ENCODE measurements around the gene FGF14. TPM values are rescaled to one million over a fixed set of nuclear protein-coding genes. Genes with fewer than 3 reads are reported as not detected.

The FGF14 gene
- total RNA-seq, 4 donors from 2014 or later: under 0.01 to 2.4 (median 0.99) TPM

DNA sequence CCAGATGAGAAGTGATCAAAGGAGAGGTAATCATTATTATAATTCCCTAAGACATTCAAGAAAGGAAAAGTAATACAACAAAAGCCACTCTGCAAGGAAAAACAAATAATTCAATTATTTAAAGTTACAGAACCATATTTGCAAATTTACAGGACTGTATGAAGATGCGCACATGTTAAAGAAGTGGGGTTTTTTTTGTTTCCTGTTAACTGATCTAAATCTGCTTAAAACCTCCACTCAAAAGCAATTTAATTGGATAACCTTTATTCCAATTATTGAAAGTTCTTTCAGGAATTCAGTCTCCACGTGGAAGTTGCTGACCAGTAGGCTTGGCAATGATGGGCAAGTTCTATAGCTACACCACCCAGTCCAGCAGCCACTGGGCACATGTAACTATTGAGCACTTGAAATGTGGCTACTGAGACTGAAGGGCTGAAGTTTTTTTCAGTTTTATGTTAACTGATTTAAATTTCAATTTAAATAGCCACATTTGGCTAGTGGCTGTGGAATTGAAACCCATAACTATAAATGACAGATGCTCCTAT, 232.3 kb downstream of the FGF14 start:
- Histone ChIP-seq H3K36me3 (no peaks in the 10 kb centered on the region), H3K27ac (no peak overlapping the region), H3K4me1 (no peaks in the 10 kb centered on the region), H3K9me3 (no peaks in the 10 kb centered on the region), H3K27me3 (no peaks in the 10 kb centered on the region), H3K4me3 (no peak overlapping the region)
- 57 to 67% methylated on average over 2 of the region's 2 CpGs for WGBS, 2 donors (ENCODE audit: low coverage in 1 of 2)
- TF ChIP-seq EP300 (IDR thresholded peaks at IDR 0.05; ENCODE audit: low read depth): no peak
- TF ChIP-seq CTCF (IDR thresholded peaks at IDR 0.05): no peak
- TF ChIP-seq POLR2A (IDR thresholded peaks at IDR 0.05): no peak
- no peak for TF ChIP-seq POLR2AphosphoS5 (IDR thresholded peaks at IDR 0.05)
- intact Hi-C loops (cut with DNase I; ENCODE audit: low total_unique reads): no loop called here
- DNase-seq: no peak
- in situ Hi-C loops (cut with MboI; ENCODE audit: low pct_ligation_motif_present in 1 of 4, low pct_unique_long_range_greater_than_20kb in 1 of 4, low sequenced_read_pairs in 3 of 4): no loop called here

DNA sequence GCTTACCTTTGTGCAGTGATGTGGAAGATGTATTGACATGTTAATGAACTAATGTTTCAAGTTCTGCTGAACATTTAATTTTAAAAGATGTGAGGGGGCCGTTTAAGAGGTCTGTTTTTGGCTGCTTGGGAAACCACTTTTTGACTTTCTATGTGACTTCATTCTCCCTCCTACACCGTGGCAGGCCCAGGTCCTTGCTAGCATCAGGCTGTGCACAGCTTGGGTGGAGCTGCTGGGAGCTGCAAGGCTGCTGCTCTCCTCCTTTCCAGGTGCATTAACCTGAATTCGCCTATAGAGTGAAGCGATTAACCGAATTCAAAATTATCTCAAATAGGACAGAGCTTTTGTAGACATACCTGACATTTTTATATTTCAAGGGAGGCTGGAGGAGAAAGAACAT, 249.1 kb downstream of the FGF14 start:
- H3K27me3 ChIP-seq: no peaks in the 10 kb centered on the region
- no peak for DNase-seq
- in situ Hi-C loops (cut with MboI; ENCODE audit: low pct_ligation_motif_present in 1 of 4, low pct_unique_long_range_greater_than_20kb in 1 of 4, low sequenced_read_pairs in 3 of 4): no loop called here
- intact Hi-C loops (cut with DNase I; ENCODE audit: low total_unique reads): no loop called here
- H3K36me3 ChIP-seq: no peaks in the 10 kb centered on the region
- H3K4me3 ChIP-seq: no peak overlapping the region
- TF ChIP-seq POLR2AphosphoS5 (IDR thresholded peaks at IDR 0.05) (no peak), EP300 (IDR thresholded peaks at IDR 0.05; ENCODE audit: low read depth) (no peak), POLR2A (IDR thresholded peaks at IDR 0.05) (no peak), CTCF (IDR thresholded peaks at IDR 0.05) (no peak)
- H3K4me1 ChIP-seq: no peaks in the 10 kb centered on the region
- no peak overlapping the region for H3K27ac ChIP-seq
- WGBS, 2 donors (ENCODE audit: low coverage in 1 of 2): 59 to 69% methylated on average over 3 to 5 of the region's 5 CpGs
- no peaks in the 10 kb centered on the region for H3K9me3 ChIP-seq

GRCh38 chr13:102147353-102147752, 254.5 kb downstream of the FGF14 start:
- DNase-seq: no peak
- no peaks in the 10 kb centered on the region for H3K9me3 ChIP-seq
- H3K36me3 ChIP-seq: no peaks in the 10 kb centered on the region
- H3K27me3 ChIP-seq: no peaks in the 10 kb centered on the region
- TF ChIP-seq POLR2AphosphoS5 (IDR thresholded peaks at IDR 0.05) (no peak), POLR2A (IDR thresholded peaks at IDR 0.05) (no peak), CTCF (IDR thresholded peaks at IDR 0.05) (no peak), EP300 (IDR thresholded peaks at IDR 0.05; ENCODE audit: low read depth) (no peak)
- intact Hi-C loops (cut with DNase I; ENCODE audit: low total_unique reads): no loop called here
- H3K4me3 ChIP-seq: no peak overlapping the region
- H3K4me1 ChIP-seq: no peaks in the 10 kb centered on the region
- in situ Hi-C loops (cut with MboI; ENCODE audit: low pct_ligation_motif_present in 1 of 4, low pct_unique_long_range_greater_than_20kb in 1 of 4, low sequenced_read_pairs in 3 of 4): no loop called here
- H3K27ac ChIP-seq: no peak overlapping the region

DNA sequence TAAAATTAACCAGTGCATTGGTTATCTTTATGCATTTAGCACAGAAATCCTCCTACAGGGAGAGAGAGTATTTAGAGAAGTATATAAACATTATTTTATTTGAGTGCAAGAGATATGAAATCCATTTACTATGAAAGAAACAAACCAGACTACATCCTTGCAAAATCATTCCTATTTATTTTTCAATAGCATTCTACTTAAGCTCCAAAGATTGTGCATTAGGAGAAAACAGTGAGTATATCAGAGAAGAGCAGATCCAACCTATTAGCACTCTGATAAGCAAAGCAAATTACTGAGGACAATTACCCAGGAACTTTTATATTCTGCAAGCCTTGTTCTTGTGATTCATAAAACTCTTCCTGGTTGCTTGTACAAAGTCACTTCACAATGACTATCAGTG, 256.1 kb downstream of the FGF14 start:
- Histone ChIP-seq H3K27ac (no peak overlapping the region), H3K4me3 (no peak overlapping the region), H3K4me1 (no peaks in the 10 kb centered on the region), H3K36me3 (no peaks in the 10 kb centered on the region), H3K9me3 (no peaks in the 10 kb centered on the region), H3K27me3 (no peaks in the 10 kb centered on the region)
- TF ChIP-seq EP300 (IDR thresholded peaks at IDR 0.05; ENCODE audit: low read depth) (no peak), POLR2A (IDR thresholded peaks at IDR 0.05) (no peak), CTCF (IDR thresholded peaks at IDR 0.05) (no peak), POLR2AphosphoS5 (IDR thresholded peaks at IDR 0.05) (no peak)
- in situ Hi-C loops (cut with MboI; ENCODE audit: low pct_ligation_motif_present in 1 of 4, low pct_unique_long_range_greater_than_20kb in 1 of 4, low sequenced_read_pairs in 3 of 4): no loop called here
- intact Hi-C loops (cut with DNase I; ENCODE audit: low total_unique reads): no loop called here
- DNase-seq: no peak
